GM13976 (cell line): Measurements from ENCODE around the gene FMNL1.
"Not testable (repeated sequence)": the region's sequence is repeated elsewhere in the genome, so short reads cannot be mapped to it uniquely, and the experiment has no call there.

Experiments
- DNase-seq: peaks from one replicate; pipeline ENCODE4 v3.0.0; 2012; ENCODE audit warnings: low spot score
- in situ Hi-C: fragments of 300-500 bp; cut with MboI; formaldehyde crosslinking; loops from one replicate; pipeline ENCODE4 v1.12.0; 2022; ENCODE audit warnings: low sequenced_read_pairs, mixed read lengths, inconsistent platforms; ENCODE audit not compliant: unreplicated experiment
- TF ChIP-seq, protein P1 (sequence below): IDR thresholded peaks from 2 replicates; pipeline ENCODE4 v1.5.1; 2012; ENCODE audit warnings: borderline replicate concordance, mild to moderate bottlenecking; ENCODE audit not compliant: insufficient read depth; ENCODE audit errors: extremely low read depth, missing control alignments, control extremely low read depth

FMNL1 gene

GRCh38 chr17:45248132-45248957, 26.7 kb downstream of the FMNL1 start:
- peak; percentile 91 for DNase-seq
- in situ Hi-C loops = no loop called here

DNA sequence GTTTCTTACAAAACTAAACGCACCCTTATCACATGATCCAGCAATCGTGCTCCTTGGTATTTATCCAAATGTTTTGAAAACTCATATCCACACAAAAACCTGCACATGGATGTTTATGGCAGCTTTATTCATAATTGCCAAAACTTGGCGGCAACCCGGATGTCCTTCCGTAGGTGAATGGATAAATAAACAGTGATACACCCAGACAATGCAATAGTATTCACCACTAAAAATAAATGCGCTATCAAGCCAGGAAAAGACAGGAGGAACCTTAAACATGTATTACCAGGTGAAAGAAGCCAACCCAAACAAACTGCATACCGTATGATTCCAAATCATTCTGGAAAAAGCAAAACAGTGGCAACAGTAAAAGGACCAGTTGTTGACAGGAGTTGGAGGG, 30.2 kb downstream of the FMNL1 start:
- DNase-seq = no peak
- in situ Hi-C loops = no loop called here
- TF ChIP-seq, protein P1, sequence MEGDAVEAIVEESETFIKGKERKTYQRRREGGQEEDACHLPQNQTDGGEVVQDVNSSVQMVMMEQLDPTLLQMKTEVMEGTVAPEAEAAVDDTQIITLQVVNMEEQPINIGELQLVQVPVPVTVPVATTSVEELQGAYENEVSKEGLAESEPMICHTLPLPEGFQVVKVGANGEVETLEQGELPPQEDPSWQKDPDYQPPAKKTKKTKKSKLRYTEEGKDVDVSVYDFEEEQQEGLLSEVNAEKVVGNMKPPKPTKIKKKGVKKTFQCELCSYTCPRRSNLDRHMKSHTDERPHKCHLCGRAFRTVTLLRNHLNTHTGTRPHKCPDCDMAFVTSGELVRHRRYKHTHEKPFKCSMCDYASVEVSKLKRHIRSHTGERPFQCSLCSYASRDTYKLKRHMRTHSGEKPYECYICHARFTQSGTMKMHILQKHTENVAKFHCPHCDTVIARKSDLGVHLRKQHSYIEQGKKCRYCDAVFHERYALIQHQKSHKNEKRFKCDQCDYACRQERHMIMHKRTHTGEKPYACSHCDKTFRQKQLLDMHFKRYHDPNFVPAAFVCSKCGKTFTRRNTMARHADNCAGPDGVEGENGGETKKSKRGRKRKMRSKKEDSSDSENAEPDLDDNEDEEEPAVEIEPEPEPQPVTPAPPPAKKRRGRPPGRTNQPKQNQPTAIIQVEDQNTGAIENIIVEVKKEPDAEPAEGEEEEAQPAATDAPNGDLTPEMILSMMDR = no peak

More at GRCh38 chr17:45248132-45248957, 26.7 kb downstream of the FMNL1 start:
- TF ChIP-seq, protein P1 = no peak

- DNase-seq, in situ Hi-C loops: not testable (repeated sequence)
These were observed 31.6 kb downstream of the FMNL1 start for GRCh38 chr17:45253237-45253636.

GRCh38 chr17:45253879-45254278, 32.2 kb downstream of the FMNL1 start:
- no peak for DNase-seq
- in situ Hi-C loops = no loop called here
- TF ChIP-seq, protein P1 = no peak

- TF ChIP-seq, protein P1 = no peak
- DNase-seq = no peak
- in situ Hi-C loops = no loop called here
These were observed 33.7 kb downstream of the FMNL1 start for GRCh38 chr17:45255358-45255757.

DNA sequence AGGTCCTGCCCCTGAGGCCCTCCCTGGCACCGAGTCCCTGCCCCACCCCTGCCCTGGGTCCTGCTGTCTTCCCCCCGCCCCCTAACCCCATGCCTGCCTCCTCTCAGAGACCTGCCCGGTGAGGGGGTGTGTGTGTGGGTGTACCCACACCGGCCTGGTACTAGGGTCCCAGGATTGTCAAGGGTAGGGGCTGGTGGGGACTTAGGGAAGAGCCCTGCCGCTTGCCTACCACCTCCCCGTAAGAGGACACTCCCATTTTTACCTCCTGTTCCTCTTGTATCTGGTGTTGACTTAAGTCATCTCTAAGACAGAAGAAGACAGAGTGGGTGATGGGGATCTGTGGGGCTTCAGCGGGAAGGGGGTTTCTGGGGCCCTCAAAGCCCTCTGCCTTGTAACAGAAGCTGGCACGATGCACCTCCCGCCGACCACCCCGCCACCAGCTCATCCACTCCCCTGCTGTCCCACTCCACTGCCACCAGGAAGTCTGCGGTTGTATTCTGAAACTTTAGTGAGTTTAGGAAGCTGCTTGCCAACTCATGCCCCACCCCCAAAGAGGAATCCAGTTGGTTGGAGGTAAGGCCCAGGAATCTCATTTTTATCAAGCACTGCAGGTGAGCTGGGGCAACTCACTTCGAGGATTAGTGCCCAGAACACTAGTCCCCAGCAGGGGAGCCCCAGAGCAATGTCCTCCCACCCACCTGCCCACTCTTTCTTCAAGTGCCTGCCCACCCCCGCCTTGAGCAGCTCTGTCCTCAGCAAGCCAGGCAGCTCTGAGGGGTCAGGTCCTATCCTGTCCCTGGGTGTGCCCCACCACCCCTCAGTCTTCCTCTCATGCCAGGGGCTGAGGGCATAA, 34.7 kb downstream of the FMNL1 start:
- no peak for DNase-seq
- TF ChIP-seq, protein P1 = no peak
- in situ Hi-C loops = no loop called here

DNA sequence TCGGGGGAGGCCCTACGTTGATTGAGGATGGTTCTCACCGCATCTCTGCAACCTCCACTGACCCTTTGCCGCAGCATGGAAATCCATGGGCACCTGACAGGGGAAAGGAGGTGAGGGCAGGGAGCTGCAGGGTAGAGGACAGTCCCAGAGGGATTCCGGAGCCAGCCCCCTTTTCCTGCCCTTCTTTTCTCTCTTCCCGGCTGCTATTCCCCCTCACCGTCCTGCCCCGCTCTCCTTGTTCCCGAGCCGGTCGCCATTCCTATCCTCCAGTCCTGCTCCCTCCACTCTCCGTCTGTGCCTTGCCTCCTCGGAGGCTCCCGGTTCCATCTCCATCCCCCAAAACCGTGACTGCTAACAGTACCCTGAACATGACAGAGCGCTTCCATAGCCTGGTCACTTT, 35.4 kb downstream of the FMNL1 start:
- DNase-seq = no peak
- in situ Hi-C loops = no loop called here
- TF ChIP-seq, protein P1 = no peak
